Left lung (tissue), 10 donors: ENCODE measurements around the gene REL. TPM values are rescaled to one million over a fixed set of nuclear protein-coding genes. Genes with fewer than 3 reads are reported as not detected.

Experiments
- ATAC-seq: fragments of 200-7000 bp; cut with Tn5 transposase; one replicate; pipeline ENCODE4 v1.9.1; 2020; ENCODE audit warnings: moderate library complexity
- DNase-seq, 4 donors: peaks; one replicate each; pipeline ENCODE4 v3.0.0-alpha.2; 2013 to 2020
- H3K27ac ChIP-seq, 2 donors: fragments of 200-600 bp; sonication (generic) in 1 of 2; one replicate each; pipeline versions ENCODE4 v1.5.0 to v1.8.0; 2020 to 2021
- H3K27me3 ChIP-seq, 2 donors: fragments of 200-600 bp; sonication (generic) in 1 of 2; one replicate each; pipeline versions ENCODE4 v1.5.0 to v1.8.0; 2020 to 2021
- H3K36me3 ChIP-seq, 2 donors: fragments of 200-600 bp; sonication (generic) in 1 of 2; one replicate each; pipeline versions ENCODE4 v1.5.0 to v1.8.0; 2020 to 2021
- H3K4me1 ChIP-seq, 2 donors: fragments of 200-600 bp; one replicate each; pipeline ENCODE4 v1.8.0; 2021
- H3K4me3 ChIP-seq, 2 donors: fragments of 200-600 bp; sonication (generic) in 1 of 2; one replicate each; pipeline versions ENCODE4 v1.5.0 to v1.8.0; 2020 to 2021; ENCODE audit warnings: mild to moderate bottlenecking in 1 of 2
- H3K9me3 ChIP-seq, 2 donors: fragments of 200-600 bp; sonication (generic) in 1 of 2; one replicate each; pipeline versions ENCODE4 v1.5.0 to v1.8.0; 2020 to 2021
- CTCF ChIP-seq, 2 donors: fragments of 200-600 bp; sonication (generic) in 1 of 2; IDR thresholded peaks; one replicate each; pipeline versions ENCODE4 v1.5.0 to v1.8.0; 2021; ENCODE audit warnings: antibody characterized with exemption in 2 of 2
- intact Hi-C, 2 donors: fragments of 100-400 bp; cut with DNase I; formaldehyde crosslinking; loops; one replicate each; pipeline versions ENCODE4 v1.11.2 to v1.14.2; 2022
- polyA plus RNA-seq, 6 donors: library from polyadenylated mRNA; unstranded; fragments of 120-200 nt; gene quantifications; one replicate each; pipeline ENCODE4 v1.2.1, GENCODE V29; 2013; ENCODE audit not compliant: insufficient read length in 6 of 6
- total RNA-seq, 2 donors: library from RNA; stranded (reverse); fragmentation: NEBNext Ultra II Directional; extraction: Animal tissue kit (Norgen Biotek cat#: 25700); gene quantifications; one replicate each; pipeline ENCODE4 v1.2.1, GENCODE V29; 2021
- donor health status: DM: no; HTN: yes; CAD: no.
- donor health status: DM: no; HTN: no; CAD: no.

REL gene
- total and polyA plus RNA-seq, 8 donors: 10.0 to 31.8 (median 11.9) TPM

- Histone ChIP-seq H3K4me1 (peaks cover 0 to 3% of the 10 kb centered on the region in 2 donors), H3K9me3 (no peaks in the 10 kb centered on the region), H3K27ac (no peak overlapping the region), H3K36me3 (no peaks in the 10 kb centered on the region), H3K27me3 (no peaks in the 10 kb centered on the region), H3K4me3 (no peak overlapping the region)
- intact Hi-C loops: no loop called here
- DNase-seq (no peak), ATAC-seq (no peak)
- TF ChIP-seq CTCF (IDR thresholded peaks at IDR 0.05): no peak
Measured at GRCh38 chr2:60836491-60836890, 44.9 kb upstream of the REL start.

GRCh38 chr2:60837123-60837522, 44.3 kb upstream of the REL start:
- H3K4me3 ChIP-seq: no peak overlapping the region
- H3K27ac ChIP-seq: no peak overlapping the region
- H3K27me3 ChIP-seq: no peaks in the 10 kb centered on the region
- intact Hi-C loops: no loop called here
- no peak for DNase-seq
- peaks cover 0 to 3% of the 10 kb centered on the region in 2 donors for H3K4me1 ChIP-seq
- ATAC-seq: no peak
- H3K9me3 ChIP-seq: no peaks in the 10 kb centered on the region
- no peak for TF ChIP-seq CTCF (IDR thresholded peaks at IDR 0.05)
- H3K36me3 ChIP-seq: no peaks in the 10 kb centered on the region

- intact Hi-C loops: no loop called here
- DNase-seq: no peak
- Histone ChIP-seq H3K27me3 (no peaks in the 10 kb centered on the region), H3K4me3 (no peak overlapping the region), H3K4me1 (peaks cover 0 to 3% of the 10 kb centered on the region in 2 donors), H3K36me3 (no peaks in the 10 kb centered on the region), H3K27ac (no peak overlapping the region), H3K9me3 (no peaks in the 10 kb centered on the region)
- TF ChIP-seq CTCF (IDR thresholded peaks at IDR 0.05): no peak
- ATAC-seq: no peak
Measured at GRCh38 chr2:60838481-60838880, 42.9 kb upstream of the REL start.

- Histone ChIP-seq H3K27me3 (no peaks in the 10 kb centered on the region), H3K9me3 (no peaks in the 10 kb centered on the region), H3K4me1 (peaks cover 0 to 3% of the 10 kb centered on the region in 2 donors), H3K4me3 (no peak overlapping the region), H3K27ac (no peak overlapping the region), H3K36me3 (no peaks in the 10 kb centered on the region)
- no peak for DNase-seq
- TF ChIP-seq CTCF (IDR thresholded peaks at IDR 0.05): no peak
- intact Hi-C loops: no loop called here
- no peak for ATAC-seq
Measured at GRCh38 chr2:60839126-60839813, 42.1 kb upstream of the REL start.

GRCh38 chr2:60840880-60841279, 40.5 kb upstream of the REL start:
- no peak for TF ChIP-seq CTCF (IDR thresholded peaks at IDR 0.05)
- Histone ChIP-seq H3K36me3 (no peaks in the 10 kb centered on the region), H3K9me3 (no peaks in the 10 kb centered on the region), H3K27me3 (no peaks in the 10 kb centered on the region), H3K4me1 (peaks cover 0 to 3% of the 10 kb centered on the region in 2 donors), H3K4me3 (no peak overlapping the region), H3K27ac (no peak overlapping the region)
- intact Hi-C loops: no loop called here
- DNase-seq (no peak), ATAC-seq (no peak)
